CD4-positive, alpha-beta memory T cell (primary cell): ENCODE results near the gene EBP. TPM values are rescaled to one million over a fixed set of nuclear protein-coding genes. Genes with fewer than 3 reads are reported as not detected.

Experiments used
- CTCF ChIA-PET: fragments of 350-600 bp; sonication (Branson Sonifier 250); formaldehyde crosslinking; loops from one replicate; lab custom pipeline; 2021; ENCODE audit warnings: inconsistent platforms; ENCODE audit not compliant: partially characterized antibody; lab: Charles Lee
- POLR2A ChIA-PET: fragments of 350-600 bp; sonication (Branson Sonifier 250); formaldehyde crosslinking; loops from one replicate; lab custom pipeline; 2021; ENCODE audit not compliant: partially characterized antibody; lab: Charles Lee
- DNase-seq, 5 donors: peaks; one replicate each; pipeline versions ENCODE4 v3.0.0 to v3.0.0-alpha.2; 2020 to 2022; ENCODE audit warnings: mixed read lengths in 1 of 5
- H3K27ac ChIP-seq: one replicate; pipeline ENCODE4 v1.7.0; 2013; ENCODE audit warnings: low read depth, low read length
- H3K27me3 ChIP-seq: 2 replicates; pipeline ENCODE4 v1.7.0; 2013; ENCODE audit warnings: mild to moderate bottlenecking, low read length, moderate library complexity; ENCODE audit not compliant: insufficient read depth
- H3K36me3 ChIP-seq: 2 replicates; pipeline ENCODE4 v1.7.0; 2013; ENCODE audit warnings: mild to moderate bottlenecking, low read length, moderate library complexity; ENCODE audit not compliant: insufficient read depth
- H3K4me1 ChIP-seq: 2 replicates; pipeline ENCODE4 v1.7.0; 2013; ENCODE audit warnings: mild to moderate bottlenecking, low read length, moderate library complexity; ENCODE audit not compliant: insufficient read depth
- H3K4me3 ChIP-seq, 2 donors: one replicate each; pipeline ENCODE4 v1.7.0; 2013; ENCODE audit warnings: low read length in 2 of 2, mild to moderate bottlenecking in 1 of 2
- H3K9me3 ChIP-seq, 2 donors: one replicate each; pipeline ENCODE4 v1.7.0; 2013; ENCODE audit warnings: low read length in 2 of 2, control low read depth in 1 of 2; ENCODE audit not compliant: control insufficient read depth in 1 of 2
- H3K27ac Mint-ChIP-seq, 7 donors: one replicate each; pipeline ENCODE4 v1.8.0; 2020 to 2021; ENCODE audit warnings: mixed read lengths in 7 of 7, mild to moderate bottlenecking in 6 of 7, inconsistent platforms in 3 of 7, moderate library complexity in 3 of 7
- H3K27me3 Mint-ChIP-seq, 2 donors: one replicate each; pipeline ENCODE4 v1.8.0; 2020 to 2021; ENCODE audit warnings: mixed read lengths in 2 of 2
- H3K36me3 Mint-ChIP-seq, 2 donors: one replicate each; pipeline ENCODE4 v1.8.0; 2020 to 2021; ENCODE audit warnings: mixed read lengths in 2 of 2, inconsistent platforms in 1 of 2, mild to moderate bottlenecking in 1 of 2
- H3K4me1 Mint-ChIP-seq, 4 donors: one replicate each; pipeline ENCODE4 v1.8.0; 2020 to 2021; ENCODE audit warnings: mixed read lengths in 4 of 4, mild to moderate bottlenecking in 1 of 4
- H3K4me3 Mint-ChIP-seq, 8 donors: one replicate each; pipeline ENCODE4 v1.8.0; 2020 to 2021; ENCODE audit warnings: mixed read lengths in 8 of 8, mild to moderate bottlenecking in 7 of 8, moderate library complexity in 6 of 8, inconsistent platforms in 3 of 8
- H3K9me3 Mint-ChIP-seq, 8 donors: one replicate each; pipeline ENCODE4 v1.8.0; 2020 to 2021; ENCODE audit warnings: mixed read lengths in 8 of 8, mild to moderate bottlenecking in 5 of 8, inconsistent platforms in 3 of 8, moderate library complexity in 1 of 8
- intact Hi-C: fragments of 100-400 bp; cut with micrococcal nuclease; formaldehyde crosslinking; loops from one replicate; pipeline ENCODE4 v1.15.1; 2023
- polyA plus RNA-seq, 2 donors: library from polyadenylated mRNA; unstranded; fragments of 300-500 nt; fragmentation: Illumina TruSeq; gene quantifications; one replicate each; pipeline ENCODE4 v1.2.3, GENCODE V29; 2021
- total RNA-seq, 2 experiments: library from RNA; stranded (reverse); gene quantifications; one replicate each; pipeline ENCODE4 v1.2.3, GENCODE V29; 2021

Gene EBP
- total and polyA plus RNA-seq, 4 experiments from 2014 or later, result 32.1 to 130 (median 58.2) TPM

DNA sequence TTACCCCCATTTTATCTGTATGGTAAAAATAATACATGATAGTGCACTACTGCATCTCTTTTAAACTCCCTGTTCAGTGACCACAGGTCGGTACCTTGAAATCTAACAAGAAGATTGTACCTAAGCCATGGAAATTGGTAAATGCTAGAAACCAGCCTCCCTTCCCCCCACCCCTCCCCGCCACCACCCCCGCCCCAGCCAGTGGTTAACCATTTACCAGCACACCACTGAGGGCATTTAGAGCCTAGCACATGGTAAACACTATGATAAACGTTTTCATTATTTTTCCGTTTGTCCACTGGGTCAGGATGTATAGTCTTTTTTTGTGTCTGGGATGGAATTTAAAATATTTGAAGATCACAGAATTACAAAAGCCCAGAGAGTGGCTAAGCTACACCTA is 46.3 kb upstream of the EBP start:
- peaks cover 0 to 26% of the 10 kb centered on the region in 2 donors for H3K36me3 Mint-ChIP-seq
- H3K9me3 ChIP-seq, result no peaks in the 10 kb centered on the region
- H3K36me3 ChIP-seq, result no peaks in the 10 kb centered on the region
- peaks cover 16 to 24% (median 22%) of the 10 kb centered on the region in 4 donors for H3K4me1 Mint-ChIP-seq
- H3K27me3 ChIP-seq, result no peaks in the 10 kb centered on the region
- no peak for DNase-seq
- ChIA-PET POLR2A (interaction anchor here (0.7 to 3.4 kb wide), 5 partner anchors 47 to 326 kb away, joined by 3 to 20 read pairs (median 3); partner anchors contain the start of genes HDAC6, RBM3 and TBC1D25), CTCF (no interaction called here)
- peaks cover 0 to 1% (median 0%) of the 10 kb centered on the region in 8 donors for H3K9me3 Mint-ChIP-seq
- peak overlapping the region; percentile 79 to 92 (median 90) for H3K4me3 Mint-ChIP-seq
- peaks cover 24% of the 10 kb centered on the region for H3K4me1 ChIP-seq
- no peaks in the 10 kb centered on the region for H3K27me3 Mint-ChIP-seq
- H3K27ac ChIP-seq, result peak overlapping the region; percentile 46
- H3K4me3 ChIP-seq, result peak overlapping the region; percentile 57 to 58
- intact Hi-C loops, result no loop called here
- peak overlapping the region; percentile 78 to 95 (median 92) for H3K27ac Mint-ChIP-seq

DNA sequence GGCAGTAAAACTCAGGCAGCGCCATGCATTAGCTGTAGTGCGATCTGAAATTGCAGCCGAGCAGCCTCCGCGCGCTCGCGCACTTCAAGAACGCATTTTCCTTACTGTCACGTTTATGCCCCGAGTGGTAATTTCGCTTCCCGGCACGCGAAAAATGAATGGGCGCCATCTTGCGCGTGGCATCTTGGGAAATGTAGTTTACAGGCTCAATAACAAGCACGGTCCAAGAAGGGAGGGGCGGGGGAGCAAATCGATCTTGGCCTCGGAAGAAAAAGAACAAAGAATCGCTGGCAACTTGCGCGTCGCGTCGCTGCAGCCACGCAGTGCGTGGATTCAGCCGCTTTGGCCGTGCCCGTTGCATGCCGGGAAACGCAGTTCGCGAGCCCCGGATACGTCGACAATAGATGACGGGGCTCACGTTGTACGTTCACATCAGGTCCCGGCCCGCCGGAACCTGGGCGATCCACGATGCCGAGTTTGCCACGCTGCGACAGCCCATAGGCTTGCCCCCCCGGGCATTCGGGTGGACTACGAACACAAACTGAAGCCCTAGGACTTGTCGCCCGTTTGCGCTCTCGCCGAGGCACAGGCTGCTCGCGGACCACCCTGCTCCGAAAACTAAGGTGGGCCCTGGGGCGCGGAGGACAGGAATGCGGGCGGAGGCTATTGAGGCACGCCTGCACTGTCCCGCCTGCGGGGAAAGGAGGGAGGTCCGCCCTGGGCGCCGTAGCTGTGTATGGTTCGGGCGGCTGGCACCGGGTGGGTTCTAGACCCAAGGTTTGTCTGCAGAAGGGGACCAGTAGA is 45.6 kb upstream of the EBP start, which contains the start of gene FTSJ1:
Gene FTSJ1, plus strand, starts transcription at position 426 of the 804 bp plus-strand sequence. CDS start 1,849 bp downstream, outside the sequence.
- Mint-ChIP-seq H3K4me3 (peak within 1 kb of the TSS; percentile 79 to 92 (median 90)), H3K36me3 (peaks cover 5 to 33% of the 10 kb centered on the region in 2 donors), H3K9me3 (peaks cover 0 to 1% (median 0%) of the 10 kb centered on the region in 8 donors), H3K27me3 (no peaks in the 10 kb centered on the region), H3K27ac (peak within 1 kb of the TSS; percentile 78 to 95 (median 92)), H3K4me1 (peaks cover 16 to 24% (median 22%) of the 10 kb centered on the region in 4 donors)
- Histone ChIP-seq H3K27me3 (no peaks in the 10 kb centered on the region), H3K4me3 (peak within 1 kb of the TSS; percentile 57 to 79), H3K9me3 (no peaks in the 10 kb centered on the region), H3K4me1 (peaks cover 24% of the 10 kb centered on the region), H3K36me3 (no peaks in the 10 kb centered on the region), H3K27ac (peak within 1 kb of the TSS; percentile 80)
- peak; percentile 87 to 96 (median 92) for DNase-seq
- intact Hi-C loops, result loop anchor here (1.0 kb wide), 5 partner anchors 32 to 121 kb away; partner anchors contain the start of genes EBP, PORCN, RBM3 and TBC1D25
- POLR2A ChIA-PET, result interaction anchor here (0.7 to 3.4 kb wide), 6 partner anchors 33 to 220 kb away, joined by 3 to 20 read pairs (median 3); partner anchors contain the start of genes PORCN, RBM3 and TBC1D25
- CTCF ChIA-PET, result no interaction called here

DNA sequence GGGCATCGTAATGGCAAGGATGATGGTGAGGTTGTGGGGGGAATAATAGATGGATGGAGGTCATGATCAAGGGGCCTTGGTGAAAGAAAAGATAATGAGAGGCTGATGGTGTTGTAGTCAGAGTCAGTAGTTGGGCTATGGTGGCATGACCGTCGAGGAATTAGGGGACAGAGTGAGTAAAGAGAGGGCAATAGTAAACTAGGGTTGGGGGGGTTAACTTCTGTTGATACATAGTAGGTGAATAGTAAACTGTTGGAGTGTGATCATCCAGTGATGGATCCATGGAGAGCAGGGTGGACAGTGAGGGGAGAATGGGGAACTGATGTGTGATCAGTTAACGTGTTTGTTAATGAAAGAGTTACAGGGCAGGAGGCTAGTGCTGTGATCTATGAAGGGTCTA is 44.7 kb upstream of the EBP start:
- CTCF ChIA-PET, result no interaction called here
- Mint-ChIP-seq H3K9me3 (peaks cover 0 to 1% (median 0%) of the 10 kb centered on the region in 8 donors), H3K4me1 (peaks cover 15 to 24% (median 22%) of the 10 kb centered on the region in 4 donors), H3K4me3 (peak overlapping the region; percentile 79 to 92 (median 90)), H3K27ac (peak overlapping the region; percentile 78 to 95 (median 92)), H3K27me3 (no peaks in the 10 kb centered on the region), H3K36me3 (peaks cover 7 to 39% of the 10 kb centered on the region in 2 donors)
- H3K9me3 ChIP-seq, result no peaks in the 10 kb centered on the region
- intact Hi-C loops, result loop anchor here (1.0 kb wide), 5 partner anchors 31 to 120 kb away; partner anchors contain the start of genes EBP, PORCN, RBM3 and TBC1D25
- peak overlapping the region; percentile 57 to 79 for H3K4me3 ChIP-seq
- H3K27me3 ChIP-seq, result no peaks in the 10 kb centered on the region
- peak overlapping the region; percentile 80 for H3K27ac ChIP-seq
- peaks cover 5% of the 10 kb centered on the region for H3K36me3 ChIP-seq
- H3K4me1 ChIP-seq, result peaks cover 24% of the 10 kb centered on the region
- POLR2A ChIA-PET, result interaction anchor here (0.7 to 3.4 kb wide), 4 partner anchors 32 to 219 kb away, joined by 3 to 20 read pairs (median 6); partner anchors contain the start of genes PORCN, RBM3 and TBC1D25
- no peak for DNase-seq

DNA sequence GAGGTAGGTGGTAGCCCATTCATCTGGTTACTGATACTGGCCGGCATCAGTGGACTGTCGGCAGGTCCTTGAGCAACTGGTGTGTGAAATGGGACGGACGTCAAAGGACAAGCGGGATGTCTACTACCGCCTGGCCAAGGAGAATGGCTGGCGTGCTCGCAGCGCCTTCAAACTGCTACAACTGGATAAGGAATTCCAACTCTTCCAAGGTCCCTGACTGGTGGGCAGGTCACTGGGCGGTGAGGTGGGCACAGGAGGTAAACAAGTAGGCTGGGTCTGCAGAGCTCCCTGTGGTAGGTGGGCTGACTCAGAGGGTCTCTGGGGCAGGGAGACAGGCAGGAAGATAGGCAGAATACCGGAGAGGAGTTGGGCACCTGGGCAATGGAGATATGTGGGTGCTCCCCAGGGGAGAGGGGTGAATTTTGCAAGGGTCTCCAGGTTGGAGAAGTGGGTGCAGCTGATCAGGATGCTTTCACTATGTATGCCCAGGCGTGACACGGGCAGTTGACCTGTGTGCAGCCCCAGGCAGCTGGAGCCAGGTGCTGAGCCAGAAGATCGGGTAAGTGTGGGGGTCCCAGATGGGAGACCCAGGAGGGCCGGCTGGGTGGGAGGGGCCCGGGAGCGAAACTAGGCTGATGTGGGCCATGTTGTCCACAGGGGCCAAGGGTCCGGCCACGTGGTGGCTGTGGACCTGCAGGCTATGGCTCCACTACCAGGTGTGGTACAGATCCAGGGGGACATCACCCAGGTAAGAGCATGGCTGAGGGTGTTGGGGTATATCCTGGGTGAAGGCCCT is 43.5 kb upstream of the EBP start:
- Histone ChIP-seq H3K27ac (peak overlapping the region; percentile 80), H3K9me3 (no peaks in the 10 kb centered on the region), H3K27me3 (no peaks in the 10 kb centered on the region), H3K4me3 (no peak overlapping the region), H3K4me1 (peaks cover 24% of the 10 kb centered on the region), H3K36me3 (peaks cover 16% of the 10 kb centered on the region)
- Mint-ChIP-seq H3K4me1 (peaks cover 15 to 24% (median 22%) of the 10 kb centered on the region in 4 donors), H3K27me3 (no peaks in the 10 kb centered on the region), H3K27ac (peak overlapping the region in 6 of 7 donors; percentile 11 to 90 (median 48)), H3K4me3 (peak overlapping the region in 1 of 8 donors; percentile 90), H3K9me3 (peaks cover 0 to 1% (median 0%) of the 10 kb centered on the region in 8 donors), H3K36me3 (peaks cover 9 to 49% of the 10 kb centered on the region in 2 donors)
- intact Hi-C loops, result no loop called here
- POLR2A ChIA-PET, result no interaction called here
- CTCF ChIA-PET, result interaction anchor here (0.5 kb wide), 1 partner anchor 195 kb away, joined by 3 read pairs; no protein-coding TSS in a partner anchor
- DNase-seq, result no peak

DNA sequence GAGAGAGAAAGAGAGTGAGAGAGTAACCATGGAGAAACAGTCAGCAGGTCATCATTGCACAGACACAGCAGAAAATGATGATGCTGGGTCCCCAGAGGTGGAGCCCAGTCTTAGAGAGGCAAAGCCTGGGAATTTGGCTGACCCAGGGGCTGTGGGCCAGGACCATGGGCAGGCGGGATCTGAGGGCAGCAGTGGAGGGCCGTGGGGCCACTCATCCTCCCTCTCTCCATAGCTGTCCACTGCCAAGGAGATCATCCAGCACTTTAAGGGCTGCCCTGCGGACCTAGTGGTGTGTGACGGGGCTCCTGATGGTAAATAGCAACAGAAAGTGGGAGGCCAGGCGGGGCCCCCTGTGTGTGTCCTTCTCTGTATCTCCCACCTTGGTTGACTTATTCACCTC is 42.8 kb upstream of the EBP start:
- H3K27me3 Mint-ChIP-seq, result no peaks in the 10 kb centered on the region
- Histone ChIP-seq H3K27me3 (no peaks in the 10 kb centered on the region), H3K4me1 (peaks cover 24% of the 10 kb centered on the region), H3K27ac (no peak overlapping the region), H3K4me3 (no peak overlapping the region), H3K36me3 (peaks cover 16% of the 10 kb centered on the region), H3K9me3 (no peaks in the 10 kb centered on the region)
- H3K27ac Mint-ChIP-seq, result peak overlapping the region in 4 of 7 donors; percentile 3 to 84 (median 66)
- ChIA-PET POLR2A (no interaction called here), CTCF (no interaction called here)
- DNase-seq, result no peak
- peaks cover 0 to 1% (median 0%) of the 10 kb centered on the region in 8 donors for H3K9me3 Mint-ChIP-seq
- intact Hi-C loops, result no loop called here
- peaks cover 15 to 24% (median 22%) of the 10 kb centered on the region in 4 donors for H3K4me1 Mint-ChIP-seq
- H3K36me3 Mint-ChIP-seq, result peaks cover 9 to 49% of the 10 kb centered on the region in 2 donors
- no peak overlapping the region for H3K4me3 Mint-ChIP-seq

- no peak overlapping the region for H3K4me3 ChIP-seq
- Mint-ChIP-seq H3K27ac (peak overlapping the region in 1 of 7 donors; percentile 19), H3K4me1 (peaks cover 12 to 24% (median 19%) of the 10 kb centered on the region in 4 donors), H3K36me3 (peaks cover 9 to 49% of the 10 kb centered on the region in 2 donors), H3K4me3 (no peak overlapping the region), H3K9me3 (peaks cover 0 to 1% (median 0%) of the 10 kb centered on the region in 8 donors), H3K27me3 (no peaks in the 10 kb centered on the region)
- intact Hi-C loops, result no loop called here
- no peaks in the 10 kb centered on the region for H3K9me3 ChIP-seq
- H3K27ac ChIP-seq, result no peak overlapping the region
- H3K4me1 ChIP-seq, result peaks cover 20% of the 10 kb centered on the region
- CTCF ChIA-PET, result no interaction called here
- no peak for DNase-seq
- POLR2A ChIA-PET, result no interaction called here
- peaks cover 16% of the 10 kb centered on the region for H3K36me3 ChIP-seq
- H3K27me3 ChIP-seq, result no peaks in the 10 kb centered on the region
These were observed 41.5 kb upstream of the EBP start for GRCh38 chrX:48480142-48480541.
